GM18868 (cell line): ENCODE data around the gene PLP2.
A peak's percentile ranks its signal among the peaks of the same experiment; 100 is the strongest.
"Not testable (repeated sequence)": the region's sequence is repeated elsewhere in the genome, so short reads cannot be mapped to it uniquely, and the experiment has no call there.

ENCODE experiments used
- ATAC-seq: cut with Tn5 transposase; IDR thresholded peaks from one replicate; pipeline ENCODE4 v1.9.1; 2021; ENCODE audit warnings: mild to moderate bottlenecking, moderate library complexity; ENCODE audit not compliant: unreplicated experiment

The PLP2 gene, protein sequence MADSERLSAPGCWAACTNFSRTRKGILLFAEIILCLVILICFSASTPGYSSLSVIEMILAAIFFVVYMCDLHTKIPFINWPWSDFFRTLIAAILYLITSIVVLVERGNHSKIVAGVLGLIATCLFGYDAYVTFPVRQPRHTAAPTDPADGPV

DNA sequence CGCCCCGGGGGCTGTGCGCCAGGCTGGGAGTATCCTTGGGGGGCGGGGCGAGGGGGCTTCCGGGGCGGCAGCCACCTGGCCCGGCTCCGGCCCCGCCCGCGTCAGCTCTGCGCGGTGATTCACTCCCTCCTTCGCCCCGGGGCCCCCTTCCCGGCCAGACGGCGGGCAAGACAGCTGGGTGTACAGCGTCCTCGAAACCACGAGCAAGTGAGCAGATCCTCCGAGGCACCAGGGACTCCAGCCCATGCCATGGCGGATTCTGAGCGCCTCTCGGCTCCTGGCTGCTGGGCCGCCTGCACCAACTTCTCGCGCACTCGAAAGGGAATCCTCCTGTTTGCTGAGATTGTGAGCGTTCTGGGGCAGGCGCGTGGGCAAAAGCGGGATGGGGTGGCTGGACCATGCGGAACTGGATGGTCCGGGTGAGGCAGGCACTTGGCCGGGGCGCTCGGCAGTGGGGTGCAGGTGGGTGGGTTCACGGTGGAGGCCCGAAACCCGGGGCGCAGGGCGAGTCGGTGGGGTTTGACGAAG is at the start of gene PLP2:
Gene PLP2 (plus strand): TSS at position 147 of the 528 bp plus-strand sequence. CDS start 103 bp downstream, at position 250.
- ATAC-seq: peak; percentile 44

DNA sequence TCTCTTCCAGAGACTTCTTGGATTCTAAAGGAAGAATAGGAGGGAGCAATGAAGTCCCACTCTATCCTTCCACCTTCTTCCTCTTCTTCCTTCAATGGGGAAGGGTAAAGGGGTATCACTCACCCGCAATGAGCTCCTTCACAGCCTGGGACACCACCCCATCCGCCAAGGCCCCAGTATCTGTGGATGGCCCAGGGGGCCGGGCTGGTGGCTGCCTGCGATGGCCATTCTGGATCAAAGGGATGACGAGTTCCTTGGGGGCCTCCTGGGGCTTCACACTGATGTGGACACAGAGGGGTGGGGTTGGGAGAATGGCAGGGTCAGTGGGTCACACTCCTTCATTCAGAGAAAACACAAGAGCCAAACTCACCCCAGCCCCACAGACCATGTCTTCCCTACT is 49.2 kb upstream of the PLP2 start:
- no peak for ATAC-seq

DNA sequence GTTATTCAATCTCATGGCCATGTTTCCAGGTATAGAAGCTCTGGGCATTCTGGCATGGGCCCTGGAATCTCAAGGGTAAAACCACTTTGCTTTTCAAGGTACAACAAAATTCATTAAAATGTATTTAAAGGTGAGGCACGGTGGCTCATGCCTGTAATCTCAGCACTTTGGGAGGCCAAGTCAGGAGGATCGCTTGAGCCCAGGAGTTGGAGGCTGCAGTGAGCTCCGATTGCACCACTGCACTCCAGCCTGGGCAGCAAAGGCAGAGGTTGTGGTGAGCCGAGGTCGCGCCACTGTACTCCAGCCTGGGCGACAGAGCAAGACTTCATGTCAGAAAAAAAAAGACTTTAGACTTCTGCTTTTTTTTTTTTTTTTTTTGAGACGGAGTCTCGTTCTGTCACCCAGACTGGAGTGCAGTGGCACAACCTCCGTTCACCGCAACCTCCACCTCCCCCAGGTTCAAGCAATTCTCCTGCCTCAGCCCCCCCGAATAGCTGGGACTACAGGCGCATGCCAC is 43.9 kb upstream of the PLP2 start:
- ATAC-seq: not testable (repeated sequence)

DNA sequence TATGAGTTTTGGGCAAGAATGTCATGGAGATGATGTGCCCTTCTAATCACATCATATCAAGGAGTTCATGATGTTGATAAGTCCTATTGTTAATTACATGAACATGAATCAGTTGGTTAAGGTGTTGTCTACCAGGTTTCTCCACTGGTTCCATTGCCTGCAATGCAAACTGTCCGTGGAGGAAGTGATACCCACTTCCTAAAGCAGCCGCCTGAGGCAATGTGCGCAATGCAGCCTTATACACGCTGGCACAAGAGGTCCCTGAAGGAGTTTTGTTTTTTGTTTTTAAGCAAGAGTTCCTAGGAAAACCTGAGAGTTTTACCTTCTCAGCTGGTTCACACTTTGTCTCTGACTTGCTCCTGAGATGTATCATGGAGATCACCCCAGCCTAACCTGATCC is 42.3 kb upstream of the PLP2 start:
- no peak for ATAC-seq

GRCh38 chrX:49132275-49132674 is 39.4 kb upstream of the PLP2 start:
- ATAC-seq: not testable (repeated sequence)

GRCh38 chrX:49133759-49134158 is 37.9 kb upstream of the PLP2 start:
- ATAC-seq: no peak

DNA sequence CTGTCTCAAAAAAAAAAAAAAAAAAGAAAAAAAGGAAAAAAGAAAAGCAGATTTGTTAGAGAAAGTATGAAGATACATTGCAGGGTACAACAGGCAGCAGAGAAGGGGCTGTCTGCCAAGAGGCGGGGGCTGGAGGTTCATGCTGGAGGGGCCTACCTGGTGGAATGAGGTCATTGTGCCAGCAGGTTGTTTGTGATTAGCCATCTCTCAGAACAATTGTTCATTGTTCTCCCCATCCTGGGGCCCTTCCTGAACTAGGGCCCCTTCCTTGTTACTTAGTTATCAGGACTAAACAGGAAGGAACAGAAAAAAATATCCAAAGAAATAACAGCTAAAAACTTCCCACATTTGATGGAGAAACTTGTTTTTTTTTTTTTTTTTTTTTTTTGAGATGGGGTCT is 34.2 kb upstream of the PLP2 start:
- ATAC-seq: no peak

GRCh38 chrX:49139713-49140112 is 32.0 kb upstream of the PLP2 start:
- ATAC-seq: no peak

- ATAC-seq: not testable (repeated sequence)
Measured at GRCh38 chrX:49142264-49142663, 29.4 kb upstream of the PLP2 start.

GRCh38 chrX:49143154-49143553 is 28.5 kb upstream of the PLP2 start:
- not testable (repeated sequence) for ATAC-seq

DNA sequence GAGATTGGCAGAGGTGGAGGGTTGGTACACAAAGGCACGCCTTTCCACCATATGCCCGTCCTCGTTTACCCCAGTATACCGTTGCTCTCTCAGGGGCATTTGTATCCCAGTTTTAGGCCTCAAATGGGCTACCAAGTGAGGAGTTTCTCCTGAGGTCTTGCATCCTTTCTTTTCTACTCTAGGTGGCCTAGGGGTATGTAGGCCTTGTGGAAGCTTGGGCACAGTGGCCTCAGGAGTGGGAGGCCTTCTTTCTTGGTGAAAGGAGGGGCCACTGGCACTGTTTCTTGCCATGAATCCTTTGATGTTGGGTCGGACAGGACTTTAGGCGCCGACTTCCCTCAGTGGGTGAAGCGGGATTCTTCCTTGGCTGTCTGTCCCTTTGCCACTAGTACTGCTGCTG is 24.4 kb upstream of the PLP2 start:
- ATAC-seq: no peak

- no peak for ATAC-seq
Measured at GRCh38 chrX:49147936-49148335, 23.8 kb upstream of the PLP2 start.

DNA sequence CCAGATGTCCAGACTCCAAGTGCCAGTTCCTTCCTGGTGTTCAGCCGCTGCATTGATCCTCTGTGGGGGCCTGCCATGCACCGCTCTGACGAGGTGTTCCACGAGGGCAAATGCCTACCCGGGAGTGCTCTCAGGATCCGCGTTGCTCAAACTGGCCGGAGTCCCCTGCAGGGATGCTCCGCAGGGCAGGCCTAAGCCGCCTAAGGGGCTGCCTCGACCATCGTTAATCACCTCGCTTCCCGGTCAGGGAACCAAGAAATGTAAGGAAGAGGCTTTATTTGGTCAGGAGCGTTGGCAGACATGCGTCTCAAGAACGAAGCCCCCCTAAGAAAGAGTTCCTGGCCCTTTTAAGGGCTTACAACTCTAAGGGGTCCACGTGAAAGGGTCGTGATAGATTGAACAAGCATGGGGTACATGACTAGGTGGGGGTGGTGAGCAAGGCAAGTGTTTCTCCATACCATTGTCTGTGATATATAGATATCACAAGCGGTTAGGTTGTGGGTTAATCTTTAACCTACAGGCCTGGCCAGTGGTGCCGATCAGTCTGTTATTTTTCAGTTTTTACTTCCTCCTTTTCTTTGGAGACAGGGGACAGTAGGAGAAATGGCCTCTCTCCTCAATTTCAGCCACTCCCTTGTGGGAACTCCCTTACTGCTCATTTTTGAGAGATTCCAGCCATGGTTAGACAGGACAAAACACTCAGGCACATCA is 23.2 kb upstream of the PLP2 start:
- ATAC-seq: not testable (repeated sequence)

- not testable (repeated sequence) for ATAC-seq
Measured at GRCh38 chrX:49149291-49149690, 22.4 kb upstream of the PLP2 start.

GRCh38 chrX:49153467-49153866 is 18.2 kb upstream of the PLP2 start:
- no peak for ATAC-seq

DNA sequence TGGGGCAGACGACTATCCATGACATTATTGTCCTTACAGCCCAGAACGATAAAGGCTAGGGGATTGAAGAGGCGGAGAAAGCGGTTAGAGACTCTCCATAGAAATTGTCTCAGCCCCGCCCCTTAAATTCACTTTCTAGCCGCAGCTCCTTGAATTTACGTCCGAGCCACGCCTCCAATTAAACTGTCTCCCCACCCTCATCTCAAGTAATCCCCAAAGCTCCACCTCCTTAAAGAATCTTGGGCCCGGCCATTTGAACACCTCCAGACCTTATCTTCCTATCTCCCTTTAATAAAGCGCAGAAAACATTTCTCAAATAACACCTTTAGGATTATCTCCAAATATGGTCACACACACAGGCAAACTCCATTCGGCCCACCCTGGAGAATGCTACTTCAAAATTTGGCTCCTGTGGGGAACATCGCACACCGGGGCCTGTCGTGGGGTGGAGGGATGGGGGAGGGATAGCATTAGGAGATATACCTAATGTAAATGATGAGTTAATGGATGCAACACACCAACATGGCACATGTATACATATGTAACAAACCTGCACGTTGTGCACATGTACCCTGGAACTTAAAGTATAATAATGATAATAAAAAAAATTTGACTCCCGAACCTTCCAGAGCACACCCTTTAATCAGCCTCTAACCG is 16.3 kb upstream of the PLP2 start:
- ATAC-seq: peak; percentile 17

GRCh38 chrX:49155900-49156837 is 15.5 kb upstream of the PLP2 start:
- ATAC-seq: peak; percentile 83

DNA sequence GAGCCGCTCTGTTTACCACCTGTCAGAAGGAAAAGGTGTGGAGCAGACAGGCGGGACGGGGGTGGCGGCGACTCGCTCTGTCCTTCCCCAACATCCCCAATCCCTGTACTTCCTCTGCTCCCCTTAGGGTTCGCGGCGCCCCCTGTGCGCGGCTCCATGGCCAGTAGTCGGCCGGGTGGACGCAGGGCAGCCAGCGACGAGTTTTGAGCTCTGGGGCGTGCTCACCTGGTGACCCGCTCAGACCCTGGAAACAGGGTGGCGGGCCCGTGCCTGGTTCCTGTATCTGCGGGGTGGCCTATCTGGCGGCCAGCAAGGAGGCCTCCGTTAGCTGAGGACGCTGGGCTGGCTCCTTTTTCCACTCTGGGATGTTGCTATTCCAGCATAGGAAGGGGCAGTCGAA is 14.5 kb upstream of the PLP2 start:
- ATAC-seq: no peak

- ATAC-seq: no peak
Measured at GRCh38 chrX:49160908-49161307, 10.8 kb upstream of the PLP2 start.

DNA sequence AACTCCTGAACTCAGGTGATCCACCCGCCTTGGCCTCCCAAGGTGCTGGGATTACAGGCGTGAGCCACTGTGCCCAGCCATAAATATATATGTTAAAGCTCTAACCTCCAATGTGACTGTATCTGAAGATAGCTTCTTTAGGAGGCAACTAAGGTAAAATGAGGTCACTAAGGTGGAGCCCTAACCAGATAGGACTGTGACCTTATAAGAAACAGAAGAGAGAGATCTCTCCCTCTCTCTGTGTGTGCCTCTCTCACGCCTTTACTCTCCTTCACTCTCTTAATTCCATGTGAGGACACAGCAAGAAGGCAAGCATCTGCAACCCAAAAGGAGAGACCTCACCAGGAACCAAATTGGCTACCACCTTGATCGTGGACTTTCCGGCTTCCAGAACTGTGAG is 10.1 kb upstream of the PLP2 start:
- no peak for ATAC-seq

GRCh38 chrX:49162620-49163019 is 9.1 kb upstream of the PLP2 start, which contains the start of gene MAGIX:
Gene MAGIX, plus strand, starts transcription at chrX:49162758. Its CDS starts 132 bp downstream, at chrX:49162890.
- no peak for ATAC-seq
